Measurements from ENCODE around the gene IFT20.
"Not testable (repeated sequence)": the region's sequence is repeated elsewhere in the genome, so short reads cannot be mapped to it uniquely, and the experiment has no call there.

The IFT20 gene

GRCh38 chr17:28363776-28364650, 28.7 kb upstream of the IFT20 start:
- DNase-seq, result no peak

- DNase-seq, result no peak
Observed at GRCh38 chr17:28363186-28363585, 27.9 kb upstream of the IFT20 start.

GRCh38 chr17:28357901-28358197, 22.6 kb upstream of the IFT20 start:
- no peak for DNase-seq

- DNase-seq, result peak; percentile 96
Observed at GRCh38 chr17:28357061-28357900, 22.0 kb upstream of the IFT20 start, which contains the start of gene POLDIP2. Gene POLDIP2, minus strand, starts transcription at chr17:28357527. Its CDS starts 79 bp downstream, at chr17:28357448.

GRCh38 chr17:28350271-28350670, 15.0 kb upstream of the IFT20 start:
- DNase-seq, result no peak

- DNase-seq, result no peak
Observed at GRCh38 chr17:28348979-28349378, 13.7 kb upstream of the IFT20 start.

GRCh38 chr17:28347261-28347891, 12.1 kb upstream of the IFT20 start:
- no peak for DNase-seq

- no peak for DNase-seq
Observed at GRCh38 chr17:28346746-28347246, 11.5 kb upstream of the IFT20 start.

GRCh38 chr17:28346199-28346580, 10.9 kb upstream of the IFT20 start:
- no peak for DNase-seq

GRCh38 chr17:28345419-28346198, 10.3 kb upstream of the IFT20 start:
- no peak for DNase-seq

- DNase-seq, result no peak
Observed at GRCh38 chr17:28344435-28344901, 9.2 kb upstream of the IFT20 start.

- DNase-seq, result no peak
Observed at GRCh38 chr17:28344011-28344410, 8.7 kb upstream of the IFT20 start.

- no peak for DNase-seq
Observed at GRCh38 chr17:28343491-28343932, 8.2 kb upstream of the IFT20 start.

GRCh38 chr17:28342313-28342712, 7.0 kb upstream of the IFT20 start:
- no peak for DNase-seq

GRCh38 chr17:28341516-28341915, 6.2 kb upstream of the IFT20 start:
- DNase-seq, result no peak

GRCh38 chr17:28340374-28340773, 5.1 kb upstream of the IFT20 start:
- DNase-seq, result no peak

- no peak for DNase-seq
Observed at GRCh38 chr17:28339431-28339830, 4.2 kb upstream of the IFT20 start.

- not testable (repeated sequence) for DNase-seq
Observed at GRCh38 chr17:28338769-28339212, 3.5 kb upstream of the IFT20 start.

GRCh38 chr17:28338056-28338768, 2.9 kb upstream of the IFT20 start:
- no peak for DNase-seq

GRCh38 chr17:28335959-28336871, 943 bp upstream of the IFT20 start:
- DNase-seq, result peak; percentile 42
